Measurements from ENCODE around the gene RNF169. TPM values are rescaled to one million over a fixed set of nuclear protein-coding genes. Genes with fewer than 3 reads are reported as not detected.
A peak's percentile ranks its signal among the peaks of the same experiment; 100 is the strongest.

RNF169 gene
- total and polyA plus RNA-seq, 8 donors: 19.4 to 23.6 (median 22.2) TPM

GRCh38 chr11:74710281-74710938 is 38.2 kb upstream of the RNF169 start:
- intact Hi-C loops (cut with DNase I): no loop called here
- Histone ChIP-seq H3K36me3 (no peaks in the 10 kb centered on the region), H3K27me3 (no peaks in the 10 kb centered on the region), H3K4me1 (no peaks in the 10 kb centered on the region), H3K4me3 (no peak overlapping the region), H3K27ac (no peak overlapping the region), H3K9me3 (no peaks in the 10 kb centered on the region)
- no peak for TF ChIP-seq CTCF (IDR thresholded peaks at IDR 0.05)
- DNase-seq (peak in 1 of 4 donors; percentile 25), ATAC-seq (peak; percentile 54)

- TF ChIP-seq CTCF (IDR thresholded peaks at IDR 0.05): no peak
- H3K4me3 ChIP-seq: no peak overlapping the region
- no peaks in the 10 kb centered on the region for H3K27me3 ChIP-seq
- intact Hi-C loops (cut with DNase I): no loop called here
- H3K4me1 ChIP-seq: no peaks in the 10 kb centered on the region
- ATAC-seq (no peak), DNase-seq (no peak)
- no peaks in the 10 kb centered on the region for H3K36me3 ChIP-seq
- no peak overlapping the region for H3K27ac ChIP-seq
- H3K9me3 ChIP-seq: no peaks in the 10 kb centered on the region
Measured at GRCh38 chr11:74713686-74714085, 35.0 kb upstream of the RNF169 start.

GRCh38 chr11:74714904-74715303 is 33.7 kb upstream of the RNF169 start:
- ATAC-seq: no peak
- H3K36me3 ChIP-seq: no peaks in the 10 kb centered on the region
- no peaks in the 10 kb centered on the region for H3K9me3 ChIP-seq
- no peaks in the 10 kb centered on the region for H3K4me1 ChIP-seq
- no peak for DNase-seq
- no peak for TF ChIP-seq CTCF (IDR thresholded peaks at IDR 0.05)
- no peak overlapping the region for H3K4me3 ChIP-seq
- H3K27ac ChIP-seq: no peak overlapping the region
- H3K27me3 ChIP-seq: no peaks in the 10 kb centered on the region
- intact Hi-C loops (cut with DNase I): no loop called here

GRCh38 chr11:74717221-74717969 is 31.3 kb upstream of the RNF169 start:
- no peaks in the 10 kb centered on the region for H3K36me3 ChIP-seq
- TF ChIP-seq CTCF (IDR thresholded peaks at IDR 0.05): no peak
- H3K4me1 ChIP-seq: no peaks in the 10 kb centered on the region
- no peaks in the 10 kb centered on the region for H3K9me3 ChIP-seq
- ATAC-seq (peak; percentile 8), DNase-seq (no peak)
- intact Hi-C loops (cut with DNase I): no loop called here
- peak overlapping the region in 1 of 2 donors; percentile 65 for H3K27ac ChIP-seq
- H3K4me3 ChIP-seq: no peak overlapping the region
- H3K27me3 ChIP-seq: no peaks in the 10 kb centered on the region

GRCh38 chr11:74719011-74719410 is 29.6 kb upstream of the RNF169 start:
- no peak for ATAC-seq

More at GRCh38 chr11:74719011-74719410, 29.6 kb upstream of the RNF169 start:
- Histone ChIP-seq H3K27ac (no peak overlapping the region), H3K4me3 (no peak overlapping the region), H3K27me3 (no peaks in the 10 kb centered on the region), H3K9me3 (no peaks in the 10 kb centered on the region), H3K4me1 (no peaks in the 10 kb centered on the region), H3K36me3 (no peaks in the 10 kb centered on the region)
- intact Hi-C loops (cut with DNase I): no loop called here
- no peak for TF ChIP-seq CTCF (IDR thresholded peaks at IDR 0.05)
- no peak for DNase-seq

All from left lung (tissue), 10 donors.